Middle frontal gyrus (tissue), 1 donor: ENCODE results near the gene HOXD9.

Experiments
- DNase-seq: peaks from one replicate; pipeline ENCODE4 v3.0.0-alpha.2; 2015; ENCODE audit warnings: low spot score; ENCODE audit errors: extremely low spot score

HOXD9 gene

GRCh38 chr2:176085861-176086771 lies 36.4 kb upstream of the HOXD9 start:
- DNase-seq, result no peak

- DNase-seq, result no peak
Measured at GRCh38 chr2:176087330-176088047, 35.0 kb upstream of the HOXD9 start.

GRCh38 chr2:176088048-176088936 lies 34.2 kb upstream of the HOXD9 start:
- no peak for DNase-seq

- no peak for DNase-seq
Measured at GRCh38 chr2:176088937-176089842, 33.3 kb upstream of the HOXD9 start.

- DNase-seq, result no peak
Measured at GRCh38 chr2:176089843-176090395, 32.6 kb upstream of the HOXD9 start.

GRCh38 chr2:176090862-176091261 lies 31.7 kb upstream of the HOXD9 start:
- DNase-seq, result no peak

- DNase-seq, result no peak
Measured at GRCh38 chr2:176091329-176092258, 30.9 kb upstream of the HOXD9 start.

- DNase-seq, result no peak
Measured at GRCh38 chr2:176092270-176093144, 30.0 kb upstream of the HOXD9 start, which contains the start of gene HOXD13. HOXD13 (plus strand) TSS chr2:176092721; CDS start chr2:176092891, 170 bp downstream.

GRCh38 chr2:176093145-176093897 lies 29.2 kb upstream of the HOXD9 start:
- DNase-seq, result no peak

GRCh38 chr2:176093898-176094249 lies 28.6 kb upstream of the HOXD9 start:
- DNase-seq, result no peak

- no peak for DNase-seq
Measured at GRCh38 chr2:176094349-176094748, 28.2 kb upstream of the HOXD9 start.

- no peak for DNase-seq
Measured at GRCh38 chr2:176095421-176095820, 27.1 kb upstream of the HOXD9 start.

- no peak for DNase-seq
Measured at GRCh38 chr2:176096243-176096985, 26.1 kb upstream of the HOXD9 start.

GRCh38 chr2:176096986-176097819 lies 25.3 kb upstream of the HOXD9 start:
- DNase-seq, result no peak

- no peak for DNase-seq
Measured at GRCh38 chr2:176097820-176098365, 24.6 kb upstream of the HOXD9 start.
